HG03060 (cell line): Measurements from ENCODE around the gene IGSF9.
A peak's percentile ranks its signal among the peaks of the same experiment; 100 is the strongest.

Source experiments
- ATAC-seq: cut with Tn5 transposase; IDR thresholded peaks from one replicate; pipeline ENCODE4 v1.9.1; 2021; ENCODE audit warnings: low read depth, moderate number of reproducible peaks; ENCODE audit not compliant: unreplicated experiment

IGSF9 gene

GRCh38 chr1:159935305-159935704 lies 10.1 kb downstream of the IGSF9 start:
- no peak for ATAC-seq

- no peak for ATAC-seq
These were observed 11.0 kb downstream of the IGSF9 start for GRCh38 chr1:159934136-159935039.

GRCh38 chr1:159933347-159933746 lies 12.1 kb downstream of the IGSF9 start:
- no peak for ATAC-seq

GRCh38 chr1:159932296-159933285 lies 12.8 kb downstream of the IGSF9 start:
- ATAC-seq = no peak

- ATAC-seq = no peak
These were observed 13.6 kb downstream of the IGSF9 start for GRCh38 chr1:159931795-159932173.

- ATAC-seq = no peak
These were observed 14.2 kb downstream of the IGSF9 start for GRCh38 chr1:159931101-159931794.

GRCh38 chr1:159930634-159931033 lies 14.8 kb downstream of the IGSF9 start:
- no peak for ATAC-seq

GRCh38 chr1:159930216-159930615 lies 15.2 kb downstream of the IGSF9 start:
- ATAC-seq = no peak

GRCh38 chr1:159929155-159930051 lies 16.0 kb downstream of the IGSF9 start:
- no peak for ATAC-seq

- no peak for ATAC-seq
These were observed 16.8 kb downstream of the IGSF9 start for GRCh38 chr1:159928491-159929050.

GRCh38 chr1:159927849-159928431 lies 17.5 kb downstream of the IGSF9 start:
- no peak for ATAC-seq

GRCh38 chr1:159927211-159927848 lies 18.1 kb downstream of the IGSF9 start:
- no peak for ATAC-seq

GRCh38 chr1:159925719-159926078 lies 19.7 kb downstream of the IGSF9 start:
- peak; percentile 2 for ATAC-seq

GRCh38 chr1:159924791-159925718 lies 20.4 kb downstream of the IGSF9 start, which contains the start of gene TAGLN2:
Gene TAGLN2, minus strand, starts transcription at chr1:159925507. Its CDS starts 4,998 bp downstream, at chr1:159920509.
- peak; percentile 50 for ATAC-seq

GRCh38 chr1:159924025-159924790 lies 21.2 kb downstream of the IGSF9 start:
- no peak for ATAC-seq

GRCh38 chr1:159923203-159924024 lies 22.0 kb downstream of the IGSF9 start:
- peak; percentile 25 for ATAC-seq
